ENCODE measurements around the gene ILKAP.

The ILKAP gene

DNA sequence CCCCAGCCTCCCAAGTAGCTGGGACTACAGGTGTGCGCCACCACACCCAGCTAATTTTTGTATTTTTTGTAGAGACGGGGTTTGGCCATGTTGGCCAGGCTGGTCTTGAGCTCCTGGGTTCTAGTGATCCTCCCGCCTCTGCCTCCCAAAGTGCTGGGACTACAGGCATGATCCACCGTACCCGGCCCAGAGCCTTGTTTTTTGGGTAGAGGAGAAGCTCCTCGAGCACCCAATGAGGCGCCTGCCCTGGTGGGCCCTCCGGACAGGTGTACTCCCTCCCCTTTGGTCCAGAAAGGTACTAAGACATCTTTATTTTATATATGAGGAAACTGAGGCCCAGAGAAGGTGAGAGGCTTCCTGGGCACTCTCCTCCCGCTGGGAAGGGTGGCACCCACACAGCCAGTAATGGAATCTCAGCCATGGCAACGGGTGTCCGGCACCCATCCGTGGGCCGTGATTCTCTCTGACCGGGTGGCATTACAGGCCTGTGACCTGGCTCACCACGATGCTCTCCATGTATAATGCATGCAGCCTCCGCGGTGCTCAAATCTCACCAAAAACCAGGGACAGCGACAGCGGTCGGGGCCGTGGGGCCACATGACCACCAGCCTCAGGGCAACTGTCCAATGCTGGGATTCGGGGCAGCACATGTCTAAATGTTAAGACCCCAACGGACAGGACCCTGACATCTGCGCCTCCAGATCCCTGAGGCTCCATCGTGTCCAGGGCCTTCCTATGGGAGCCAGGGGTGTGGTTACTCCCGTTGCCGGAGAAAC, 81.8 kb downstream of the ILKAP start:
- no peak for DNase-seq

DNA sequence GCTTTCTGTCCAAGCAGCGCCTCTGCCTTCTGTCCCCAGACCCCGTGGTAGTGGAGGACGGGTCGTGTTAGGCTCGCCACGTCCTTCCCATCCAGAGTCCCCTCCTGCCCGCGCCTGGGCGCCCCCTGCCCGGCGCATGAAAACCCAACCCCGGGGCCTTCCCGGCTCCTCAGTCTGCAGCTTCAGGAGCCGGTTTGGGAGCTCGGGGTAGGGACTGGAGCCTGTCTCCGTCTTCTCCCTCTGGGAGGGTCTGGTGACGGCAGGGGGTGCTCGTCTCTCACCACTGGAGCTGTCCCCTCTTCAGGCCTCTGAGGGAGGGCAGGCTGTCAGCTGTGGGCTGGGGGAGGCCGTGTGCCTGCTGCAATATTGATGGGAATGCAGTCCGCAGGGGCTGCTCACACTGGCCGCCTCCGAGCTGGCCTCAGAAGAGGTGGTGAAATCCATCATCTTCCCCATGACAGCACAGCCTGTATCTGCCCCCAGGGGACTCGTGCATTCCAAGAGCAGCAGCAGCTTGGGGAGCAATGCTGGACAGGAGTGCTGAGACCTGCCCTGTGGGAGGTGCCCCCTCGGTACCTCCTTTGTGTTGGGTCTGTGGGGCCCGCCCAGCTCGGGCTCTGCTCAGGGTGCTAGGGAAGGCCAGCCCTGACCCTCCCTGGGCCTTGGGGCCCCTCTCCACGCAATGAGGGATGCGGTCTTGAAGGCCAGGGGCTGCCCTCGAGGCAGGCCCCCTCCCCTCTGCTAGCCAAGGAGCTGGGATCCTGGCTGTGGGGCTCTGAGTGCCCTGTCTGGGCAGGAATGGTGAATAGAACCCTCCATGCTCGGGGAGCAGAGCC, 82.8 kb downstream of the ILKAP start:
- DNase-seq = no peak

All from activated T-cell treated with anti-CD3 and anti-CD28 coated beads, Interleukin-2, amount 50 U/mL, for 1 hour (primary cell).